WTC11 (cell line): Measurements from ENCODE around the gene PDSS1. TPM values are rescaled to one million over a fixed set of nuclear protein-coding genes. Genes with fewer than 3 reads are reported as not detected.

Experiments
- ATAC-seq: fragments of 200-7000 bp; cut with Tn5 transposase; 2 replicates; pipeline ENCODE4 v1.10.0; 2021; ENCODE audit warnings: mild to moderate bottlenecking, moderate library complexity
- CTCF ChIA-PET: fragments of 300-600 bp; sonication (Branson Sonifier 250); formaldehyde crosslinking; loops from one replicate; lab custom pipeline; 2021; ENCODE audit warnings: antibody characterized with exemption; lab: Charles Lee
- POLR2A ChIA-PET: fragments of 350-600 bp; sonication (Branson Sonifier 250); formaldehyde crosslinking; loops from one replicate; lab custom pipeline; 2021; ENCODE audit warnings: antibody characterized with exemption; lab: Charles Lee
- DNase-seq: peaks from one replicate; pipeline ENCODE4 v3.0.0; 2021; ENCODE audit warnings: low spot score
- H3K27ac Mint-ChIP-seq: 2 replicates; pipeline ENCODE4 v1.8.0; 2021; ENCODE audit warnings: mixed read lengths
- H3K27me3 Mint-ChIP-seq: 2 replicates; pipeline ENCODE4 v1.8.0; 2021; ENCODE audit warnings: low read depth, mild to moderate bottlenecking, moderate library complexity, mixed read lengths
- H3K36me3 Mint-ChIP-seq: 2 replicates; pipeline ENCODE4 v1.8.0; 2021; ENCODE audit warnings: mixed read lengths
- H3K4me1 Mint-ChIP-seq: 2 replicates; pipeline ENCODE4 v1.8.0; 2022; ENCODE audit warnings: mixed read lengths
- H3K4me3 Mint-ChIP-seq: 2 replicates; pipeline ENCODE4 v1.8.0; 2021; ENCODE audit warnings: mild to moderate bottlenecking, moderate library complexity, mixed read lengths
- H3K9me3 Mint-ChIP-seq: 2 replicates; pipeline ENCODE4 v1.8.0; 2021; ENCODE audit warnings: mixed read lengths
- ESRRA ChIP-seq: sonication (generic); formaldehyde crosslinking; IDR thresholded peaks from 2 replicates; pipeline ENCODE4 v1.8.1; 2022; ENCODE audit warnings: mild to moderate bottlenecking, missing genetic modification reagents, borderline replicate concordance
- FOXP1 ChIP-seq: sonication (generic); formaldehyde crosslinking; IDR thresholded peaks from 2 replicates; pipeline ENCODE4 v1.8.0; 2022; ENCODE audit warnings: missing genetic modification reagents, mild to moderate bottlenecking, moderate library complexity, borderline replicate concordance
- JAZF1 ChIP-seq: fragments of 250-450 bp; sonication (Bioruptor Pico); IDR thresholded peaks from 2 replicates; pipeline ENCODE4 v1.9.0; 2021; ENCODE audit warnings: moderate library complexity, mild to moderate bottlenecking, inconsistent platforms
- JUN ChIP-seq: sonication (generic); formaldehyde crosslinking; IDR thresholded peaks from 2 replicates; pipeline ENCODE4 v1.8.0; 2023; ENCODE audit warnings: mild to moderate bottlenecking, missing genetic modification reagents
- SMAD3 ChIP-seq: sonication (generic); formaldehyde crosslinking; IDR thresholded peaks from 2 replicates; pipeline ENCODE4 v1.8.0; 2022; ENCODE audit warnings: missing genetic modification reagents, mild to moderate bottlenecking, borderline replicate concordance
- TEAD1 ChIP-seq: sonication (generic); formaldehyde crosslinking; IDR thresholded peaks from 2 replicates; pipeline ENCODE4 v1.8.0; 2022; ENCODE audit warnings: mild to moderate bottlenecking, missing genetic modification reagents
- ZNF219 ChIP-seq: sonication (generic); formaldehyde crosslinking; IDR thresholded peaks from 2 replicates; pipeline ENCODE4 v1.8.0; 2023; ENCODE audit warnings: missing genetic modification reagents, mild to moderate bottlenecking, borderline replicate concordance
- total RNA-seq: library from RNA; stranded (reverse); gene quantifications from 3 replicates; pipeline ENCODE4 v1.2.3, GENCODE V29; 2021
- TF ChIP-seq, protein P1 (sequence below): sonication (generic); formaldehyde crosslinking; IDR thresholded peaks from 2 replicates; pipeline ENCODE4 v1.8.0; 2023; ENCODE audit warnings: missing genetic modification reagents, mild to moderate bottlenecking, borderline replicate concordance
- TF ChIP-seq, protein P2 (sequence below): fragments of 250-450 bp; sonication (Bioruptor Pico); IDR thresholded peaks from 2 replicates; pipeline ENCODE4 v1.9.0; 2021; ENCODE audit warnings: mild to moderate bottlenecking
- TF ChIP-seq, protein P3 (sequence below): sonication (generic); formaldehyde crosslinking; IDR thresholded peaks from 2 replicates; pipeline ENCODE4 v1.8.1; 2023; ENCODE audit warnings: mild to moderate bottlenecking, missing genetic modification reagents, borderline replicate concordance
- TF ChIP-seq, protein P4 (sequence below): sonication (generic); formaldehyde crosslinking; IDR thresholded peaks from 2 replicates; pipeline ENCODE4 v1.8.0; 2023; ENCODE audit warnings: missing genetic modification reagents
- TF ChIP-seq, protein P5 (sequence below): fragments of 250-450 bp; sonication (Bioruptor Pico); IDR thresholded peaks from 2 replicates; pipeline ENCODE4 v2.1.2; 2022; ENCODE audit warnings: mild to moderate bottlenecking, moderate library complexity

The PDSS1 gene
- total RNA-seq, 1 experiment from 2014 or later = 13.6 TPM

DNA sequence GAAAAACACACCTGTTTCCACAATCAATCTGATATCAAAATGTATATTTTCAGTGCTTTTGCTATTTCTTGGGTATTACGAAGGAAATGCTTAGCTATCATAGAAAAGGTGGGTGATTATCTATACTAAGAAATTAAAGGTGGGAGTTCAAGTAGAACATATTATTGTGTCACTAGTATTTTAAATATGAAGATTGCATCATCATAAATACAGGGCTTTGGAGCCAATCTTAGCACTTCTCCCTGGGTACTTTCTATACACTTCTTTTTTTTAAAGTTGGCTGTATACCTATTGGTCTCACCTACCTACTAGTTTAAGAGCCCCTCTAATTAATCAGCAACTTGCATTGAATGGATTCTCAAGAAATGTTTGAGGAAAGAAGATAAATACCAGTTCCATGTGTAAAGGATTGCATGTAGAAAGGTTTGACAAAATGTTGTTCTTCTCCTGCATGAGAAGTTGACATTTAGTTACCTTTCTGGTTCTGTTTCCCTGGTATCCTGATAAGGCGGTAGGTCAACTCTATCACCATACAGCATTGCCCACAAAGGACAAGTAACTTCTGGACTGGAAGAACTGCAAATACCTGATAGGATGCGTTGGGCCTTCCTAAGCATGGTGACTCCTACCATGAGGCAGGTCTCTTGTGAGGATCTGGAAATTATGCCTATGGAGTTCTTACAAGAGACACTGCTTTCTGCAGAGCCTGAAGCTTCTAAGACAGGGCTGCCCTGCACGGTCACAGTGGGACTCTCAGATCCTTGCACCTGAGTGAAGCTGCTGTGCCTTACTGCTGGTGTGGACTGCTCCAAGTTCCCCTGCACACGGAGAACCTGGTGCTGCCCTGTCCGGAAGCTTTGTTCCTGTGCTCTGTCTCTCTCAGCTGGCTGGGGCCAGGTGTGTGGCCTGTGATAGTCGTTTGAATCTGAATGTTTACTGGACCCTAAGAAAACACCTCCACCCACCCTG lies 32.1 kb upstream of the PDSS1 start (continued):
- TF ChIP-seq, protein P1, sequence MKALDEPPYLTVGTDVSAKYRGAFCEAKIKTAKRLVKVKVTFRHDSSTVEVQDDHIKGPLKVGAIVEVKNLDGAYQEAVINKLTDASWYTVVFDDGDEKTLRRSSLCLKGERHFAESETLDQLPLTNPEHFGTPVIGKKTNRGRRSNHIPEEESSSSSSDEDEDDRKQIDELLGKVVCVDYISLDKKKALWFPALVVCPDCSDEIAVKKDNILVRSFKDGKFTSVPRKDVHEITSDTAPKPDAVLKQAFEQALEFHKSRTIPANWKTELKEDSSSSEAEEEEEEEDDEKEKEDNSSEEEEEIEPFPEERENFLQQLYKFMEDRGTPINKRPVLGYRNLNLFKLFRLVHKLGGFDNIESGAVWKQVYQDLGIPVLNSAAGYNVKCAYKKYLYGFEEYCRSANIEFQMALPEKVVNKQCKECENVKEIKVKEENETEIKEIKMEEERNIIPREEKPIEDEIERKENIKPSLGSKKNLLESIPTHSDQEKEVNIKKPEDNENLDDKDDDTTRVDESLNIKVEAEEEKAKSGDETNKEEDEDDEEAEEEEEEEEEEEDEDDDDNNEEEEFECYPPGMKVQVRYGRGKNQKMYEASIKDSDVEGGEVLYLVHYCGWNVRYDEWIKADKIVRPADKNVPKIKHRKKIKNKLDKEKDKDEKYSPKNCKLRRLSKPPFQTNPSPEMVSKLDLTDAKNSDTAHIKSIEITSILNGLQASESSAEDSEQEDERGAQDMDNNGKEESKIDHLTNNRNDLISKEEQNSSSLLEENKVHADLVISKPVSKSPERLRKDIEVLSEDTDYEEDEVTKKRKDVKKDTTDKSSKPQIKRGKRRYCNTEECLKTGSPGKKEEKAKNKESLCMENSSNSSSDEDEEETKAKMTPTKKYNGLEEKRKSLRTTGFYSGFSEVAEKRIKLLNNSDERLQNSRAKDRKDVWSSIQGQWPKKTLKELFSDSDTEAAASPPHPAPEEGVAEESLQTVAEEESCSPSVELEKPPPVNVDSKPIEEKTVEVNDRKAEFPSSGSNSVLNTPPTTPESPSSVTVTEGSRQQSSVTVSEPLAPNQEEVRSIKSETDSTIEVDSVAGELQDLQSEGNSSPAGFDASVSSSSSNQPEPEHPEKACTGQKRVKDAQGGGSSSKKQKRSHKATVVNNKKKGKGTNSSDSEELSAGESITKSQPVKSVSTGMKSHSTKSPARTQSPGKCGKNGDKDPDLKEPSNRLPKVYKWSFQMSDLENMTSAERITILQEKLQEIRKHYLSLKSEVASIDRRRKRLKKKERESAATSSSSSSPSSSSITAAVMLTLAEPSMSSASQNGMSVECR (CRISPR knock-in tag) = no peak
- no peak for TF ChIP-seq SMAD3 (CRISPR knock-in tag)
- TF ChIP-seq, protein P2, sequence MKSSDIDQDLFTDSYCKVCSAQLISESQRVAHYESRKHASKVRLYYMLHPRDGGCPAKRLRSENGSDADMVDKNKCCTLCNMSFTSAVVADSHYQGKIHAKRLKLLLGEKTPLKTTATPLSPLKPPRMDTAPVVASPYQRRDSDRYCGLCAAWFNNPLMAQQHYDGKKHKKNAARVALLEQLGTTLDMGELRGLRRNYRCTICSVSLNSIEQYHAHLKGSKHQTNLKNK (CRISPR knock-in tag) = no peak
- TF ChIP-seq, protein P3, sequence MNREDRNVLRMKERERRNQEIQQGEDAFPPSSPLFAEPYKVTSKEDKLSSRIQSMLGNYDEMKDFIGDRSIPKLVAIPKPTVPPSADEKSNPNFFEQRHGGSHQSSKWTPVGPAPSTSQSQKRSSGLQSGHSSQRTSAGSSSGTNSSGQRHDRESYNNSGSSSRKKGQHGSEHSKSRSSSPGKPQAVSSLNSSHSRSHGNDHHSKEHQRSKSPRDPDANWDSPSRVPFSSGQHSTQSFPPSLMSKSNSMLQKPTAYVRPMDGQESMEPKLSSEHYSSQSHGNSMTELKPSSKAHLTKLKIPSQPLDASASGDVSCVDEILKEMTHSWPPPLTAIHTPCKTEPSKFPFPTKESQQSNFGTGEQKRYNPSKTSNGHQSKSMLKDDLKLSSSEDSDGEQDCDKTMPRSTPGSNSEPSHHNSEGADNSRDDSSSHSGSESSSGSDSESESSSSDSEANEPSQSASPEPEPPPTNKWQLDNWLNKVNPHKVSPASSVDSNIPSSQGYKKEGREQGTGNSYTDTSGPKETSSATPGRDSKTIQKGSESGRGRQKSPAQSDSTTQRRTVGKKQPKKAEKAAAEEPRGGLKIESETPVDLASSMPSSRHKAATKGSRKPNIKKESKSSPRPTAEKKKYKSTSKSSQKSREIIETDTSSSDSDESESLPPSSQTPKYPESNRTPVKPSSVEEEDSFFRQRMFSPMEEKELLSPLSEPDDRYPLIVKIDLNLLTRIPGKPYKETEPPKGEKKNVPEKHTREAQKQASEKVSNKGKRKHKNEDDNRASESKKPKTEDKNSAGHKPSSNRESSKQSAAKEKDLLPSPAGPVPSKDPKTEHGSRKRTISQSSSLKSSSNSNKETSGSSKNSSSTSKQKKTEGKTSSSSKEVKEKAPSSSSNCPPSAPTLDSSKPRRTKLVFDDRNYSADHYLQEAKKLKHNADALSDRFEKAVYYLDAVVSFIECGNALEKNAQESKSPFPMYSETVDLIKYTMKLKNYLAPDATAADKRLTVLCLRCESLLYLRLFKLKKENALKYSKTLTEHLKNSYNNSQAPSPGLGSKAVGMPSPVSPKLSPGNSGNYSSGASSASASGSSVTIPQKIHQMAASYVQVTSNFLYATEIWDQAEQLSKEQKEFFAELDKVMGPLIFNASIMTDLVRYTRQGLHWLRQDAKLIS (CRISPR knock-in tag) = no peak
- no peak for TF ChIP-seq JAZF1 (CRISPR knock-in tag)
- TF ChIP-seq, protein P4, sequence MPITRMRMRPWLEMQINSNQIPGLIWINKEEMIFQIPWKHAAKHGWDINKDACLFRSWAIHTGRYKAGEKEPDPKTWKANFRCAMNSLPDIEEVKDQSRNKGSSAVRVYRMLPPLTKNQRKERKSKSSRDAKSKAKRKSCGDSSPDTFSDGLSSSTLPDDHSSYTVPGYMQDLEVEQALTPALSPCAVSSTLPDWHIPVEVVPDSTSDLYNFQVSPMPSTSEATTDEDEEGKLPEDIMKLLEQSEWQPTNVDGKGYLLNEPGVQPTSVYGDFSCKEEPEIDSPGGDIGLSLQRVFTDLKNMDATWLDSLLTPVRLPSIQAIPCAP (CRISPR knock-in tag) = no peak
- TF ChIP-seq ESRRA (CRISPR knock-in tag) = no peak
- TF ChIP-seq, protein P5, sequence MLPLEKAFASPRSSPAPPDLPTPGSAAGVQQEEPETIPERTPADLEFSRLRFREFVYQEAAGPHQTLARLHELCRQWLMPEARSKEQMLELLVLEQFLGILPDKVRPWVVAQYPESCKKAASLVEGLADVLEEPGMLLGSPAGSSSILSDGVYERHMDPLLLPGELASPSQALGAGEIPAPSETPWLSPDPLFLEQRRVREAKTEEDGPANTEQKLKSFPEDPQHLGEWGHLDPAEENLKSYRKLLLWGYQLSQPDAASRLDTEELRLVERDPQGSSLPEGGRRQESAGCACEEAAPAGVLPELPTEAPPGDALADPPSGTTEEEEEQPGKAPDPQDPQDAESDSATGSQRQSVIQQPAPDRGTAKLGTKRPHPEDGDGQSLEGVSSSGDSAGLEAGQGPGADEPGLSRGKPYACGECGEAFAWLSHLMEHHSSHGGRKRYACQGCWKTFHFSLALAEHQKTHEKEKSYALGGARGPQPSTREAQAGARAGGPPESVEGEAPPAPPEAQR (CRISPR knock-in tag) = no peak
- no peak for TF ChIP-seq TEAD1
- no peak for TF ChIP-seq ZNF219 (CRISPR knock-in tag)

DNA sequence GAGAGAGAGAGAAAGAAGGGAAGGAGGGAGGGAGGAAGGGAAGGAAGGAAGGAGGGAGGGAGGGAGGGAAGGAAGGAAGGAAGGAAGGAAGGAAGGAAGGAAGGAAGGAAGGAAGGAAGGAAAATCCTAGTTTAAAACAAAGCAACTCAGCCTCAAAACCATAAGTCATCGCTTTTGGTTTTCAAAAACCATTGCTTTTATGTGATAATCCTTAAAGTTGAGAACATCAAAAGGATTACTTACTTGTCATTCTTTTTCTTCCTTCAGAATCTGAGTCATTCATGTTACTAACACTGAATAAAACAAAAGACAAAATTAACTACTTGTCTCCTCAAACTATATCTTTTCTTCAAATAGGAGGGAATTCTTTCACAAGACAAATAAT lies 21.6 kb upstream of the PDSS1 start:
- no peak for ATAC-seq
- Mint-ChIP-seq H3K36me3 (no peaks in the 10 kb centered on the region), H3K27ac (no peak overlapping the region), H3K4me3 (no peak overlapping the region), H3K9me3 (no peaks in the 10 kb centered on the region), H3K4me1 (no peaks in the 10 kb centered on the region), H3K27me3 (no peaks in the 10 kb centered on the region)
- no peak for DNase-seq
- ChIA-PET POLR2A (no interaction called here), CTCF (interaction anchor here (0.9 kb wide), 1 partner anchor 9 kb away, joined by 3 read pairs; no protein-coding TSS in a partner anchor)
- TF ChIP-seq JUN (CRISPR knock-in tag) = no peak
- no peak for TF ChIP-seq FOXP1 (CRISPR knock-in tag)
